Heart right ventricle (tissue), 16 donors: ENCODE results near the gene OS9. TPM values are rescaled to one million over a fixed set of nuclear protein-coding genes. Genes with fewer than 3 reads are reported as not detected.
"Not testable (repeated sequence)": the region's sequence is repeated elsewhere in the genome, so short reads cannot be mapped to it uniquely, and the experiment has no call there.

ENCODE experiments used
- ATAC-seq, 8 donors: fragments of 200-7000 bp; cut with Tn5 transposase; one replicate each; pipeline ENCODE4 v1.9.1; 2020; ENCODE audit warnings: mild to moderate bottlenecking in 8 of 8, moderate library complexity in 8 of 8, moderate number of reproducible peaks in 1 of 8
- DNase-seq, 2 donors: peaks; one replicate each; pipeline ENCODE4 v3.0.0-alpha.2; 2020
- H3K27ac ChIP-seq, 10 donors: fragments of 200-600 bp; sonication (generic) in 2 of 10; one replicate each; pipeline versions ENCODE4 v1.5.0 to v1.8.0; 2020 to 2022; ENCODE audit warnings: mild to moderate bottlenecking in 3 of 10
- H3K27me3 ChIP-seq, 7 donors: fragments of 200-600 bp; one replicate each; pipeline ENCODE4 v1.8.0; 2021 to 2022; ENCODE audit warnings: mild to moderate bottlenecking in 2 of 7
- H3K36me3 ChIP-seq, 9 donors: fragments of 200-600 bp; sonication (generic) in 1 of 9; one replicate each; pipeline versions ENCODE4 v1.5.0 to v1.8.0; 2020 to 2022; ENCODE audit warnings: mild to moderate bottlenecking in 2 of 9
- H3K4me1 ChIP-seq, 9 donors: fragments of 200-600 bp; sonication (generic) in 1 of 9; one replicate each; pipeline versions ENCODE4 v1.5.0 to v1.8.0; 2020 to 2022; ENCODE audit warnings: mild to moderate bottlenecking in 4 of 9
- H3K4me3 ChIP-seq, 10 donors: fragments of 200-600 bp; sonication (generic) in 2 of 10; one replicate each; pipeline versions ENCODE4 v1.5.0 to v1.8.0; 2020 to 2022; ENCODE audit warnings: mild to moderate bottlenecking in 7 of 10, moderate library complexity in 2 of 10
- H3K9me3 ChIP-seq, 11 donors: fragments of 200-600 bp in 10 of 11; sonication (generic) in 2 of 11; one replicate each; pipeline versions ENCODE4 v1.5.0 to v1.8.0; 2013 to 2022; ENCODE audit warnings: mild to moderate bottlenecking in 2 of 11, control low read depth in 1 of 11, moderate library complexity in 1 of 11
- WGBS, 2 donors: extraction: QIAGEN DNeasy Blood & Tissue Kit; methylation state at CpG; one replicate each; pipeline ENCODE4 v1.1.7; 2013; ENCODE audit warnings: inconsistent platforms in 1 of 2; 5-methylcytosine and 5-hydroxymethylcytosine counted together
- intact Hi-C, 10 donors: fragments of 100-400 bp; cut with DNase I; formaldehyde crosslinking; loops; one replicate each; pipeline versions ENCODE4 v1.11.1 to v1.14.2; 2022
- polyA plus RNA-seq, 2 donors: library from polyadenylated mRNA; stranded (reverse); fragments of 200-250 nt; gene quantifications; one replicate each; pipeline ENCODE4 v1.2.3, GENCODE V29; 2013
- total RNA-seq, 10 donors: library from RNA; stranded (reverse); fragmentation: NEBNext Ultra II Directional in 3 of 10; extraction: Animal tissue kit (Norgen Biotek cat#: 25700) in 3 of 10; gene quantifications; one replicate each; pipeline versions ENCODE4 v1.2.1 to v1.2.4, GENCODE V29; 2021 to 2023
- TF ChIP-seq, protein P1 (sequence below), 9 donors: fragments of 200-600 bp; sonication (generic) in 2 of 9; IDR thresholded peaks; one replicate each; pipeline versions ENCODE4 v1.5.0 to v1.8.0; 2021 to 2022; ENCODE audit warnings: antibody characterized with exemption in 9 of 9, mild to moderate bottlenecking in 5 of 9, moderate library complexity in 1 of 9
- donor health status: Arrhythmogenic right ventricular cardiomyopathy.
- donor health status: ischemic (EF 13 %, LVEDD 7.1; RV severe dilation, severe dysfunction).
- donor health status: healthy with polysubstance abuse.
- donor health status: DM: no; HTN: yes; CAD: no.
- donor health status: DM: no; HTN: no; CAD: no.
- donor health status: ischemic (EF 25% LVEDD 6.9; RV normal size, moderate dysfunction).
- donor health status: ischemic (EF 25% LVEDD 5.7; RV mildly dilated, moderate dysfunction).
- donor health status: healthy.
- donor health status: DM: yes; HTN: yes; CAD: no.
- donor health status: Ischemic cardiomyopathy.
- donor health status: ischemic (EF 35%, LVEDD 5.7; RV mildly dilated, moderate dysfunction).
- donor health status: nonischemic (EF 11% LVEDD 7.7; RV severe dilation, severe dysfunction).
- donor health status: DM: yes; HTN: yes; CAD: no.
- donor health status: PGD.
- donor health status: ischemic (EF 29% LVEDD 5.4; RV normal size, mild dysfunction).
- donor health status: nonischemic (EF 23%, LVEDD 6.1; RV moderate dilation, normal function).

The OS9 gene
- total and polyA plus RNA-seq, 12 donors = 84.9 to 181 (median 113) TPM

DNA sequence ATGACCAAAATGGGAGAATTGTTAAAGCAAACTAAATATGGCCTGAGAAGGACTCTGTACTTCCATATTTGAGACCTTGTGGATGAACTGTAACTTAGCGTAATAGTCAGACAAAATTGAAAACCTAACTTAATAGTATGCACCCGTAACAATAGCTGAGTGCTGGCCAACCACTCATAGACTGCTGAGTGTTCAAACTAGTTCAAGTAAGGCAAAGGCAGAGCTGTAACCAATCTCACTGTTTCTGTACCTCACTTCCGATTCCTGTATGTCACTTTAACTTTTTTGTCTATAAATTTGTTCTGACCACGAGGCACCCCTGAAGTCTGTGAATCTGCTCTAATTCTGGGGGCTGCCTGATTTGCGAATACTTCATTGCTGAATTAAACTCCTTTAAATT, 27.0 kb upstream of the OS9 start:
- TF ChIP-seq, protein P1, sequence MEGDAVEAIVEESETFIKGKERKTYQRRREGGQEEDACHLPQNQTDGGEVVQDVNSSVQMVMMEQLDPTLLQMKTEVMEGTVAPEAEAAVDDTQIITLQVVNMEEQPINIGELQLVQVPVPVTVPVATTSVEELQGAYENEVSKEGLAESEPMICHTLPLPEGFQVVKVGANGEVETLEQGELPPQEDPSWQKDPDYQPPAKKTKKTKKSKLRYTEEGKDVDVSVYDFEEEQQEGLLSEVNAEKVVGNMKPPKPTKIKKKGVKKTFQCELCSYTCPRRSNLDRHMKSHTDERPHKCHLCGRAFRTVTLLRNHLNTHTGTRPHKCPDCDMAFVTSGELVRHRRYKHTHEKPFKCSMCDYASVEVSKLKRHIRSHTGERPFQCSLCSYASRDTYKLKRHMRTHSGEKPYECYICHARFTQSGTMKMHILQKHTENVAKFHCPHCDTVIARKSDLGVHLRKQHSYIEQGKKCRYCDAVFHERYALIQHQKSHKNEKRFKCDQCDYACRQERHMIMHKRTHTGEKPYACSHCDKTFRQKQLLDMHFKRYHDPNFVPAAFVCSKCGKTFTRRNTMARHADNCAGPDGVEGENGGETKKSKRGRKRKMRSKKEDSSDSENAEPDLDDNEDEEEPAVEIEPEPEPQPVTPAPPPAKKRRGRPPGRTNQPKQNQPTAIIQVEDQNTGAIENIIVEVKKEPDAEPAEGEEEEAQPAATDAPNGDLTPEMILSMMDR (IDR thresholded peaks at IDR 0.05) = no peak
- intact Hi-C loops = no loop called here
- Histone ChIP-seq H3K9me3 (no peaks in the 10 kb centered on the region), H3K4me3 (no peak overlapping the region), H3K27me3 (peaks cover 0 to 10% (median 0%) of the 10 kb centered on the region in 7 donors), H3K4me1 (no peaks in the 10 kb centered on the region), H3K36me3 (no peaks in the 10 kb centered on the region), H3K27ac (no peak overlapping the region)
- 75 to 79% methylated on average over 5 of the region's 5 CpGs for whole genome bisulfite sequencing, 2 donors
- ATAC-seq = no peak
- no peak for DNase-seq

DNA sequence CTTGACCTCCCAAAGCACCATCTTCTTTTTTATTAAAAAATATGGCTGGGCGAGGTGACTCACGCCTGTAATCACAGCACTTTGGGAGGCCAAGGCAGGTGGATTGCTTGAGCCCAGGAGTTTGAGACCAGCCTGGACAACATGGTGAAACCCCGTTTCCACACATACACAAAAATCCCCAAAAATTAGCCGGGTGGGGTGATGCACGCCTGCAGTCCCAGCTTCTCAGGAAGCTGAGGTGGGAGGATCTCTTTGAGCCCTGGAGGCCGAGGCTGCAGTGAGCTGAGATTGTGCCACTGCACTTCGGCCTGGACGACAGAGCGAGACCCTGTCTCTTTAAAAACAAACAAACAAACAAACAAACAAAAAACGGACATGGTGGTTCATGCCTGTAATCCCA, 24.2 kb upstream of the OS9 start:
- ATAC-seq, DNase-seq, H3K4me3 ChIP-seq, H3K36me3 ChIP-seq, H3K4me1 ChIP-seq, intact Hi-C loops, H3K27ac ChIP-seq, H3K9me3 ChIP-seq: not testable (repeated sequence)
- peaks cover 0 to 12% (median 0%) of the 10 kb centered on the region in 7 donors for H3K27me3 ChIP-seq
- 84 to 86% methylated on average over 10 of the region's 10 CpGs for WGBS, 2 donors

DNA sequence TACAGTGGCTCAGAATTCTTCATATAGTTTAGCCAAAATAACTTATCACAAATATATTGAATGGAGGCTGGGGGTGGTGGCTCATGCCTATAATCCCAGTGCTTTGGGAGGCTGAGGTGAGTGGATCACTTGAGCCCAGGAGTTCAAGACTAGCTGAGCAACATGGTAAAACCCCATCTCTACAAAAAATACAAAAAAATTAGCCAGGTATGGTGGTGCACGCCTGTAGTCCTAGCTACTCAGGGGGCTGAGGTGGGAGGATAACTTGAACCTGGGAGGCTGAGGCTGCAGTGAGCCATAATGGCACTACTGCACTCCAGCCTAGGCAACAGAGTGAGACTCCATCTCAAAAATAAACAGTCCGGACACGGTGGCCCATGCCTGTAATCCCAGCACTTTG, 22.1 kb upstream of the OS9 start:
- intact Hi-C loops, H3K27ac ChIP-seq, H3K36me3 ChIP-seq, H3K9me3 ChIP-seq, H3K4me3 ChIP-seq, ATAC-seq, H3K4me1 ChIP-seq, DNase-seq: not testable (repeated sequence)
- H3K27me3 ChIP-seq = peaks cover 0 to 12% (median 0%) of the 10 kb centered on the region in 7 donors
- 93 to 95% methylated on average over 3 of the region's 3 CpGs for WGBS, 2 donors

DNA sequence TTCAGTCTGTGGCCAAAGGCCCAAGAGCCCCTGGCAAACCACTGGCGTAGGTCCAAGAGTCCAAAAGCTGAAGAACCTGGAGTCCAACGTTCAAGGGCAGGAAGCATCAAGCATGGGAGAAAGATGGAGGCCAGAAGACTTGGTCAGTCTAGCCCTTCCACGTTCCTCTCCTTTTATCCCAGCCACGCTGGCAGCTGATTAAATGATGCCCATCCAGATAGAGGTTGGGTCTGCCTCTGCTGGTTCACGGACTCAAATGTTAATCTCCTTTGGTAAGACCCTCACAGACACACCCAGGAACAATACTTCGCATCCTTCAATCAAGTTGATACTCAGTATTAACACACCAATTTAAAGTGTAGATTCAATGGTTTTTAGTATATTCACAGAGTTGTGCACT, 21.1 kb upstream of the OS9 start:
- peaks cover 0 to 12% (median 0%) of the 10 kb centered on the region in 7 donors for H3K27me3 ChIP-seq
- no peak overlapping the region for H3K27ac ChIP-seq
- no peaks in the 10 kb centered on the region for H3K36me3 ChIP-seq
- no peaks in the 10 kb centered on the region for H3K9me3 ChIP-seq
- intact Hi-C loops = no loop called here
- TF ChIP-seq, protein P1 (IDR thresholded peaks at IDR 0.05) = no peak
- no peaks in the 10 kb centered on the region for H3K4me1 ChIP-seq
- no peak overlapping the region for H3K4me3 ChIP-seq
- ATAC-seq (no peak), DNase-seq (no peak)
- 78 to 81% methylated on average over 6 of the region's 6 CpGs for WGBS, 2 donors

DNA sequence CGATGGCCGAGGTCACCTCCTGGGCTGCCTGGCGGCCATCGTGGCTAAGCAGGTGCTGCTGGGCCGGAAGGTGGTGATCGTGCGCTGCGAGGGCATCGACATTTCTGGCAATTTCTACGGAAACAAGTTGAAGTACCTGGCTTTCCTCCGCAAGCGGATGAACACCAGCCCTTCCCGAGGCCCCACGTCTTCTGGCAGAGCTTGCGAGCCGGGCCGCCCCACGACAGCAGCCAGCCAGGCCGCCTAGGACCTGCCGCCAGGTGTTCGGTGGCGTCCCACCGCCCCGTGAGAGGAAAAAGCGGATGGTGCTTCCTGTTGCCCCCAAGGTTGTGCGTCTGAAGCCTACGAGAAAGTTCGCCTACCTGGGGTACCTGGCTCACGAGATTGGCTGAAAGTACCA, 19.2 kb upstream of the OS9 start:
- 89% methylated on average over 28 to 29 of the region's 29 CpGs for WGBS, 2 donors
- H3K4me1 ChIP-seq = no peaks in the 10 kb centered on the region
- H3K27me3 ChIP-seq = peaks cover 0 to 9% (median 0%) of the 10 kb centered on the region in 7 donors
- intact Hi-C loops = no loop called here
- TF ChIP-seq, protein P1 (IDR thresholded peaks at IDR 0.05) = no peak
- no peak for ATAC-seq
- no peak for DNase-seq
- no peaks in the 10 kb centered on the region for H3K9me3 ChIP-seq
- H3K27ac ChIP-seq = no peak overlapping the region
- no peak overlapping the region for H3K4me3 ChIP-seq
- H3K36me3 ChIP-seq = no peaks in the 10 kb centered on the region

DNA sequence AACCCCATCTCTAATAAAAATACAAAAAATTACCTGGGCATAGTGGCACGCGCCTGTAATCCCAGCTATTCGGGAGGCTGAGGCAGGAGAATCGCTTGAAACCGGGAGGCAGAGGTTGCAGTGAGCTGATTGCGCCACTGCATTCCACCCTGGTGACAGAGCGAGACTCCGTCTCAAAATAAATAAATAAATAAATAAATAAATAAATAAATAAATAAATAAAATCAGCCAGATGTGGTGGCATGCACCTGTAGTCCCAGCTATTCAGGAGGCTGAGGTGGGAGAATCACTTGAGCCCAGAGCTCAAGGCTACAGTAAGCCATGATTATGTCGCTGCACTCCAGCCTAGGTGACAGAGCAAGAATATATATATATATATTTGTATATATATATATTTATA, 16.0 kb upstream of the OS9 start:
- H3K4me3 ChIP-seq, H3K36me3 ChIP-seq, intact Hi-C loops, H3K27me3 ChIP-seq, DNase-seq, ATAC-seq, H3K27ac ChIP-seq, H3K4me1 ChIP-seq: not testable (repeated sequence)
- WGBS, 2 donors = 90% methylated on average over 9 of the region's 9 CpGs
- H3K9me3 ChIP-seq = peaks cover 0 to 17% (median 6%) of the 10 kb centered on the region in 11 donors
